ENCODE results near the gene C1orf87.
A peak's percentile ranks its signal among the peaks of the same experiment; 100 is the strongest.

C1orf87 gene

GRCh38 chr1:59948990-59949389 is 124.6 kb downstream of the C1orf87 start:
- DNase-seq (ENCODE audit: low read depth in 2 of 2) = no peak

- peak in 1 of 2 donors; percentile 14 for DNase-seq (ENCODE audit: low read depth in 2 of 2)
Measured at GRCh38 chr1:59947047-59947938, 126.3 kb downstream of the C1orf87 start.

DNA sequence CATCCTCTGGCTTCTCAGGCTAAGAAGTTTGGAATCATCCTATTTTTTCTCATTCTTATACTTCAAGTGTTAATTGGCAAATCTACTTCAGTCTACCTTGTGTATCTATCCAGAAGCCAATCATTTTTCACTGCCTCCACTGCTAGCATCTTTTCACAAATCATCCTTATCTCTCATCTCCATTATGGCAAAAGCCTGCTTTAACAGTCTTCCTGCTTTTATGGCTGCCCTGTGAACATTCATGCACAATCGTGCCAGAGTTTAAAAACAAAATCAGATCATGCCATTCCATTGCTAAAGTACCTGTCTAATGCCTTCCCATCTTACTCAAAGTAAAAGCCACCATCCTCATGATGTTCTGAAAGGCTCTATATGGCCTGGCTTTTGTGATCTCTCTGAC is 127.8 kb downstream of the C1orf87 start:
- no peak for DNase-seq (ENCODE audit: low read depth in 2 of 2)

Data from stimulated activated CD8-positive, alpha-beta memory T cell treated with anti-CD3 and anti-CD28 coated beads, Interleukin-15, amount 100 ng/mL, for 4 hours (primary cell).